ENCODE results near the gene POLR1F.

The POLR1F gene

DNA sequence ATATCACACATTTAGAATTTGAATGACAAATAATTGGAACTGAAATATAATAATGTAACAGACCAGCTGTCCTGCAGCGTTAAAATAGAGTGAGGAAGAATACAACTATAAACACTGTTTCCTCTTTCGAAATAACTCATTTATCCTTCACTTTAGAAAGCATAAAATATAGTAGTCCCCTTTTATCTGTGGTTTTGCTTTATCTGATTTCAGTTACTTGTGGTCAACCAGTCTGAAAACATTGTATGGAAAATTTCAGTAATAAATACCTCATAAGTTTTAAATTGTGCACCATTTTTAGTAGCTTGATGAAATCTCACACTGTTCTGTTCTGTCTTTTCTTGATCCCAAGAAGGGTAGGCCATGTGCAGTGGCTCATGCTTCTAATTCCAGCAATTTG is 31.7 kb downstream of the POLR1F start:
- TF ChIP-seq CTCF (IDR thresholded peaks at IDR 0.05; ENCODE audit: low read depth, low read length): no peak
- H3K4me3 ChIP-seq (ENCODE audit: low read depth, low read length): no peak overlapping the region

GRCh38 chr7:19675816-19676215 is 33.0 kb downstream of the POLR1F start:
- TF ChIP-seq CTCF (IDR thresholded peaks at IDR 0.05; ENCODE audit: low read depth, low read length): no peak
- no peak overlapping the region for H3K4me3 ChIP-seq (ENCODE audit: low read depth, low read length)

DNA sequence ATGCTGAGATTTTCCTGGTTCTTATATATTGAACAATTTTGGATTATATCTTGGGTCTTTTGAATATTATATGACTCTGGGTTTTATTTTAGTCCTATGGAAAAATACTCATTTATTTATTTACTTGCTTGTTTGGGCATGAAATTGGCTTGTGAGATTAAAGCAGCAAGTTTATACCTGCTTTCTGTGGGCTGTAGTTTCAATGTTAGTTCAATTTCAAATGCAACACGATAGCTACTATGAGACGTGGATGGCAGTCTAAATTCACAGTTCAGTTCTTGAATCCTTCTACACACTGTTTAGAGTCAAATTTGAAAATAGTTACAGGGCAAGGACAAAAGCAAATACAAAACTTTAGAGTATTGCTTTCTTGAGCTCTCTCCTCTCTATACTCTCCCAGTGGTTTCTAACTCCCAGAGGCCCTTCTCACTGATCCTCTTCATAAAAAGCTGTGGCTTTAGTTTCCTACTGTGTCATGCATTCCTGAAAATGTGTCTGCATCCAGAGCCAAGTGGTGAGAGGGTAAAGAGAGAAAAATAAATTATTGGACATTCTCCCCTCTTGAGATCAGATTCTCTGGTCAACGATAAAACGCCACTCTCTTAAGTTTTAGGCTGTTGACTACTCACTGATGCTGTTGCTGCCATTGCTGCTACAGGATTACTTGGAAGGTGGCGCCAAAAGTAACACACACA is 34.4 kb downstream of the POLR1F start:
- H3K4me3 ChIP-seq (ENCODE audit: low read depth, low read length): no peak overlapping the region
- TF ChIP-seq CTCF (IDR thresholded peaks at IDR 0.05; ENCODE audit: low read depth, low read length): no peak

DNA sequence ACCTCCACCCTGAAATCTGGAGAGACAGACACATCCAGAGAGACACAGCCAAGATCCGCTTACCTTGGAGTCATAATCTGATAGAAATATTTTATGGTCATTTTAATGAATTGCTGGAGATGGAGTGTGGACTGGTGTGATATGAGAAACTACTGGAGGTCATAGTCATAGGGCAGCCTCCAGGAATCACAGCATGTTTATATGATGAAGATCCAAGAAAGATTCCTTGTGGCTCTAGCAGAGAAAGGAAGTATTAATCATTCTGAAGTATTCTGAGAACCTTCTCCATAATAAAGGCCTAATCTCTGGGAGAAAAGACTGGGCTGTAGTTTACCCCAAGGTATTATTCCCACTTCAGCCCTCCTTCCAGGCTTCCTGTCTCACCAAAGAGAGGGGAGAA is 38.0 kb downstream of the POLR1F start:
- no peak for TF ChIP-seq CTCF (IDR thresholded peaks at IDR 0.05; ENCODE audit: low read depth, low read length)

DNA sequence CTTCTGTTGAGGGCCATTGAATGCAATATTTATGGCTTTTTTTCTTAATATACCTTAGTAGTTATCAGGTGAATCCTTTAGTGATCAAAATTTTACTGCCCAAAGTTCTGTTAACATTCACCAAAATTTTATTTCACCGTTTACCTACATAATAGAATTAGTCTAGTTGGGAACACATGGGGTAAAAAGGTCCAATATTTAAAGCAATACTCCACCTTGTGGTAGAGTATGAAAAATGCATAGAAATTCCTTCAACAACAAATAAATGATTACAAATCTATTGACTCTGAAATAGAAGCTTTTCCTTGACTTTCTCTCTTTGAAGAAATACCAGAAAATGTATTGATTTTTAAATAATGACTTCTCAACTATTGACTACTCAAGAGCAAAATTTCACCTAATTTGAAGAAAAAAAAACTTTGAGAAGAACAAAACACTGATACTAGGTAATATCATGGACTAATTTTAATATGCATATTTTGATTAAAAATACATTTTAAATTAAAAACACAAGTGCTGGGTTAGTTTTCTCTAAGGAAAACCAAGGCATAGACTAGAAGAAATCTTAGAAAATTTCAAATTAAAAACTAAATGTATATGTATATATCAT is 43.3 kb downstream of the POLR1F start:
- H3K4me3 ChIP-seq (ENCODE audit: low read depth, low read length): no peak overlapping the region
- peak; percentile 31; the same call in 1 of the 2 replicates for TF ChIP-seq CTCF (IDR thresholded peaks at IDR 0.05; ENCODE audit: low read depth, low read length)

More for the DNA sequence above, 38.0 kb downstream of the POLR1F start:
- no peak overlapping the region for H3K4me3 ChIP-seq (ENCODE audit: low read depth, low read length)

GRCh38 chr7:19663816-19664462 is 44.9 kb downstream of the POLR1F start:
- TF ChIP-seq CTCF (IDR thresholded peaks at IDR 0.05; ENCODE audit: low read depth, low read length): no peak
- H3K4me3 ChIP-seq (ENCODE audit: low read depth, low read length): no peak overlapping the region

- no peak for TF ChIP-seq CTCF (IDR thresholded peaks at IDR 0.05; ENCODE audit: low read depth, low read length)
- no peak overlapping the region for H3K4me3 ChIP-seq (ENCODE audit: low read depth, low read length)
Observed at GRCh38 chr7:19648791-19649190, 60.0 kb downstream of the POLR1F start.
